ENCODE data around the gene SLC6A18. TPM values are rescaled to one million over a fixed set of nuclear protein-coding genes. Genes with fewer than 3 reads are reported as not detected.

SLC6A18 gene
- total and polyA plus RNA-seq, 2 of the 13 experiments (the other 11 are each of a cell fraction or from before 2014, with no cell fraction given), result not detected

- peak; percentile 66; the same call in 1 of the 2 replicates for TF ChIP-seq SKIL (CRISPR knock-in tag; IDR thresholded peaks at IDR 0.05; ENCODE audit: borderline replicate concordance)
- peak in 1 of 2 experiments; percentile 54; a peak in 2 of 4 replicates for TF ChIP-seq EP300 (IDR thresholded peaks at IDR 0.05; ENCODE audit: low read depth in 2 of 2, low read length in 2 of 2)
- TF ChIP-seq EP300 (CRISPR knock-in tag; IDR thresholded peaks at IDR 0.05; ENCODE audit: borderline replicate concordance), result peak; percentile 54; the same call in 1 of the 2 replicates
- TF ChIP-seq ZNF280D (CRISPR knock-in tag; IDR thresholded peaks at IDR 0.05), result peak; percentile 52; the same call in 1 of the 2 replicates
- TF ChIP-seq YEATS4 (CRISPR knock-in tag; IDR thresholded peaks at IDR 0.05; ENCODE audit: borderline replicate concordance), result peak; percentile 57; the same call in 1 of the 2 replicates
- TF ChIP-seq ZNF292 (CRISPR knock-in tag; IDR thresholded peaks at IDR 0.05; ENCODE audit: borderline replicate concordance, low read depth), result peak; percentile 86; the same call in 1 of the 2 replicates
- TF ChIP-seq ATF7-NPFF (CRISPR knock-in tag; IDR thresholded peaks at IDR 0.05; ENCODE audit: low read depth), result peak; percentile 24; the same call in 1 of the 2 replicates
- TF ChIP-seq ZNF883 (CRISPR knock-in tag; IDR thresholded peaks at IDR 0.05; ENCODE audit: not compliant biosample characterization), result peak; percentile 31
- TF ChIP-seq TCF7 (IDR thresholded peaks at IDR 0.05; ENCODE audit: low read depth), result no peak
- TF ChIP-seq HES4 (CRISPR knock-in tag; IDR thresholded peaks at IDR 0.05; ENCODE audit: borderline replicate concordance), result no peak
- peak; percentile 38; the same call in 1 of the 2 replicates for TF ChIP-seq CHD4 (IDR thresholded peaks at IDR 0.05; ENCODE audit: borderline replicate concordance, low read length)
- no peak for TF ChIP-seq PLRG1 (conservative IDR thresholded peaks at IDR 0.05)
- TF ChIP-seq PRPF4 (IDR thresholded peaks at IDR 0.05; ENCODE audit: low read depth, low read length, poor library complexity, severe bottlenecking), result no peak
- TF ChIP-seq POLR2AphosphoS5 (IDR thresholded peaks at IDR 0.05; ENCODE audit: low read depth, low read length), result peak; percentile 81; the same call in 1 of the 2 replicates
- TF ChIP-seq TBX2 (CRISPR knock-in tag; IDR thresholded peaks at IDR 0.05; ENCODE audit: borderline replicate concordance), result peak; percentile 75
- peak; percentile 74; the same call in 1 of the 2 replicates for TF ChIP-seq ZBTB10 (CRISPR knock-in tag; IDR thresholded peaks at IDR 0.05; ENCODE audit: borderline replicate concordance)
- TF ChIP-seq ZBTB7B (CRISPR knock-in tag; IDR thresholded peaks at IDR 0.05), result peak; percentile 92
- TF ChIP-seq ZNF724P (CRISPR knock-in tag; IDR thresholded peaks at IDR 0.05; ENCODE audit: borderline replicate concordance), result peak; percentile 55; the same call in 1 of the 2 replicates
- TF ChIP-seq TARDBP (CRISPR knock-in tag; IDR thresholded peaks at IDR 0.05), result peak; percentile 64; the same call in 1 of the 2 replicates
- TF ChIP-seq POLR2G (IDR thresholded peaks at IDR 0.05; ENCODE audit: low read depth, low read length), result peak; percentile 90
- no peak; the same call in 1 of the 2 replicates for TF ChIP-seq ESRRA (CRISPR knock-in tag; IDR thresholded peaks at IDR 0.05; ENCODE audit: low read depth)
Measured at GRCh38 chr5:1182633-1183423, 42.4 kb upstream of the SLC6A18 start (continued).

Measured in HepG2 (cell line).